Spleen (tissue), 11 donors: ENCODE results near the gene FCGR2B. TPM values are rescaled to one million over a fixed set of nuclear protein-coding genes. Genes with fewer than 3 reads are reported as not detected.
A peak's percentile ranks its signal among the peaks of the same experiment; 100 is the strongest.
"Not testable (repeated sequence)": the region's sequence is repeated elsewhere in the genome, so short reads cannot be mapped to it uniquely, and the experiment has no call there.

Experiments used
- DNase-seq: peaks from one replicate; pipeline ENCODE4 v3.0.0-alpha.2; 2020
- H3K27ac ChIP-seq, 8 donors: fragments of 200-600 bp; sonication (generic) in 7 of 8; 1 replicate in 4 of 8; 2 replicates in 4 of 8; pipeline versions ENCODE4 v1.5.0 to v1.8.0; 2016 to 2021; ENCODE audit warnings: inconsistent platforms in 4 of 8, mild to moderate bottlenecking in 4 of 8, moderate library complexity in 1 of 8
- H3K27me3 ChIP-seq, 7 donors: fragments of 200-600 bp; sonication (generic) in 6 of 7; replicated peaks in 1 of 7; 1 replicate in 4 of 7; 2 replicates in 3 of 7; pipeline versions ENCODE4 v1.5.0 to v1.8.0; 2016 to 2021; ENCODE audit warnings: inconsistent platforms in 3 of 7, mild to moderate bottlenecking in 1 of 7
- H3K36me3 ChIP-seq, 6 donors: fragments of 200-600 bp; sonication (generic) in 5 of 6; 1 replicate in 4 of 6; 2 replicates in 2 of 6; pipeline versions ENCODE4 v1.5.0 to v1.8.0; 2016 to 2021; ENCODE audit warnings: inconsistent platforms in 2 of 6
- H3K4me1 ChIP-seq, 6 donors: fragments of 200-600 bp; sonication (generic) in 5 of 6; 1 replicate in 3 of 6; 2 replicates in 3 of 6; pipeline versions ENCODE4 v1.5.0 to v1.8.0; 2016 to 2021; ENCODE audit warnings: inconsistent platforms in 3 of 6
- H3K4me3 ChIP-seq, 8 donors: fragments of 200-600 bp; sonication (generic) in 7 of 8; 1 replicate in 4 of 8; 2 replicates in 4 of 8; pipeline versions ENCODE4 v1.5.0 to v1.8.0; 2016 to 2021; ENCODE audit warnings: inconsistent platforms in 4 of 8, mild to moderate bottlenecking in 4 of 8, moderate library complexity in 2 of 8
- H3K9me3 ChIP-seq, 8 donors: fragments of 200-600 bp; sonication (generic) in 7 of 8; 1 replicate in 4 of 8; 2 replicates in 4 of 8; pipeline versions ENCODE4 v1.5.0 to v1.8.0; 2016 to 2021; ENCODE audit warnings: inconsistent platforms in 4 of 8
- CTCF ChIP-seq, 11 experiments: fragments of 200-600 bp in 7 of 11; fragments of 450-650 bp in 4 of 11; sonication (generic) in 4 of 11; IDR thresholded peaks in 8 of 11; conservative IDR thresholded peaks in 3 of 11; 1 replicate in 7 of 11; 2 replicates in 4 of 11; pipeline versions ENCODE4 v1.4.0 to v1.8.0; 2016 to 2021; ENCODE audit warnings: antibody characterized with exemption in 11 of 11, inconsistent platforms in 4 of 11, mild to moderate bottlenecking in 1 of 11
- POLR2A ChIP-seq, 3 donors: fragments of 450-650 bp; IDR thresholded peaks; one replicate each; pipeline ENCODE4 v1.5.1; 2017; ENCODE audit warnings: antibody characterized with exemption in 3 of 3, mild to moderate bottlenecking in 1 of 3
- POLR2AphosphoS5 ChIP-seq, 3 donors: sonication (generic); formaldehyde crosslinking; IDR thresholded peaks; one replicate each; pipeline ENCODE4 v1.5.1; 2017; ENCODE audit warnings: antibody characterized with exemption in 3 of 3
- WGBS, 5 donors: extraction: QIAGEN DNeasy Blood & Tissue Kit in 3 of 5; methylation state at CpG; one replicate each; pipeline versions ENCODE4 v1.1.5 to v1.1.7; 2013 to 2018; 5-methylcytosine and 5-hydroxymethylcytosine counted together
- intact Hi-C: fragments of 100-400 bp; cut with DNase I; formaldehyde crosslinking; loops from one replicate; pipeline ENCODE4 v1.15.0; 2023; ENCODE audit warnings: low total_unique reads
- polyA plus RNA-seq, 3 donors: library from polyadenylated mRNA; stranded (reverse); fragments of 200-250 nt; gene quantifications; one replicate each; pipeline ENCODE4 v1.2.1, GENCODE V29; 2013
- total RNA-seq, 7 donors: library from RNA; depleted of rRNA in 3 of 7; stranded (reverse); fragments of >200 nt in 3 of 7; fragmentation: NEBNext Ultra II Directional in 4 of 7; extraction: Animal tissue kit (Norgen Biotek cat#: 25700) in 4 of 7; gene quantifications; one replicate each; pipeline versions ENCODE4 v1.1.0 to v1.2.1, GENCODE V29; 2016 to 2021
- donor health status: healthy with polysubstance abuse.
- donor health status: DM: no; HTN: no; CAD: no; lungs with moderate emphysema.
- donor health status: DM: no; HTN: no; CAD: no.
- donor health status: Bipolar disorder and iron deficiency.
- donor health status: healthy.
- donor health status: DM: no; HTN: no; CAD: no.
- donor health status: DM: yes; HTN: yes; CAD: no.

The FCGR2B gene
- total and polyA plus RNA-seq, 10 donors: 29.7 to 66.7 (median 42.5) TPM

- H3K27me3 ChIP-seq, H3K36me3 ChIP-seq, intact Hi-C loops, H3K9me3 ChIP-seq, DNase-seq: not testable (repeated sequence)
- Histone ChIP-seq H3K4me1 (peaks cover 0 to 16% (median 1%) of the 10 kb centered on the region in 6 donors), H3K4me3 (peak overlapping the region in 1 of 8 donors; percentile 13), H3K27ac (peak overlapping the region in 2 of 8 donors; percentile 71 to 80)
- whole genome bisulfite sequencing, 5 donors: 81 to 100% (median 90%) methylated on average over 1 of the region's 2 CpGs
Observed at GRCh38 chr1:161630128-161630742, 32.7 kb upstream of the FCGR2B start.

- H3K36me3 ChIP-seq: no peaks in the 10 kb centered on the region
- 64 to 91% (median 72%) methylated on average over 4 of the region's 4 CpGs for WGBS, 5 donors
- peaks cover 0 to 12% (median under 1%) of the 10 kb centered on the region in 6 donors for H3K4me1 ChIP-seq
- peak within 1 kb of the TSS in 2 of 8 donors; percentile 13 to 32 for H3K4me3 ChIP-seq
- peak within 1 kb of the TSS in 5 of 8 donors; percentile 36 to 80 (median 64) for H3K27ac ChIP-seq
- peak; percentile 51 for DNase-seq
- intact Hi-C loops: no loop called here
- no peaks in the 10 kb centered on the region for H3K27me3 ChIP-seq
- TF ChIP-seq POLR2AphosphoS5 (IDR thresholded peaks at IDR 0.05) (no peak), CTCF (IDR thresholded peaks at IDR 0.05 in 8 of 11, conservative IDR thresholded peaks at IDR 0.05 in 3 of 11) (no peak), POLR2A (IDR thresholded peaks at IDR 0.05) (no peak)
- no peaks in the 10 kb centered on the region for H3K9me3 ChIP-seq
Observed at GRCh38 chr1:161631076-161631475, 31.9 kb upstream of the FCGR2B start, which contains the start of gene FCGR3B. TSS of gene FCGR3B (minus strand) at chr1:161631176. CDS start at chr1:161631094, 82 bp downstream.

- WGBS, 5 donors: 77 to 100% (median 79%) methylated on average over 1 to 2 of the region's 2 CpGs
- H3K9me3 ChIP-seq, H3K27me3 ChIP-seq, H3K4me3 ChIP-seq, H3K4me1 ChIP-seq, DNase-seq, intact Hi-C loops, H3K36me3 ChIP-seq: not testable (repeated sequence)
- peak overlapping the region in 4 of 8 donors; percentile 67 to 82 (median 74) for H3K27ac ChIP-seq
Observed at GRCh38 chr1:161634993-161635392, 27.9 kb upstream of the FCGR2B start.

- H3K27ac ChIP-seq: peak overlapping the region in 7 of 8 donors; percentile 44 to 82 (median 67)
- intact Hi-C loops: not testable (repeated sequence)
Observed at GRCh38 chr1:161636189-161636782, 26.7 kb upstream of the FCGR2B start.

GRCh38 chr1:161636976-161637375 lies 26.0 kb upstream of the FCGR2B start:
- H3K4me1 ChIP-seq, intact Hi-C loops, H3K4me3 ChIP-seq, H3K36me3 ChIP-seq, DNase-seq, H3K9me3 ChIP-seq, H3K27me3 ChIP-seq: not testable (repeated sequence)
- peak overlapping the region in 2 of 8 donors; percentile 32 to 82 for H3K27ac ChIP-seq
- 78 to 98% (median 96%) methylated on average over 3 of the region's 3 CpGs for WGBS, 5 donors

More at GRCh38 chr1:161636189-161636782, 26.7 kb upstream of the FCGR2B start:
- 25 to 63% (median 40%) methylated on average over 1 of the region's 1 CpG; no CpG with 5 or more reads in 2 of the 5 donors for WGBS, 5 donors
- H3K4me3 ChIP-seq, H3K27me3 ChIP-seq, H3K36me3 ChIP-seq, H3K4me1 ChIP-seq, H3K9me3 ChIP-seq, DNase-seq: not testable (repeated sequence)

- DNase-seq: not testable (repeated sequence)
Observed at GRCh38 chr1:161638251-161638993, 24.5 kb upstream of the FCGR2B start.

GRCh38 chr1:161639203-161639602 lies 23.7 kb upstream of the FCGR2B start:
- H3K9me3 ChIP-seq, intact Hi-C loops, H3K4me1 ChIP-seq, H3K27ac ChIP-seq, DNase-seq, H3K4me3 ChIP-seq, H3K27me3 ChIP-seq, H3K36me3 ChIP-seq: not testable (repeated sequence)
- WGBS, 5 donors: 80 to 100% (median 89%) methylated on average over 1 to 2 of the region's 2 CpGs

More at GRCh38 chr1:161638251-161638993, 24.5 kb upstream of the FCGR2B start:
- H3K27me3 ChIP-seq, H3K4me1 ChIP-seq, intact Hi-C loops, H3K27ac ChIP-seq, H3K36me3 ChIP-seq, H3K9me3 ChIP-seq, H3K4me3 ChIP-seq: not testable (repeated sequence)
- WGBS, 5 donors: 53 to 96% (median 79%) methylated on average over 1 to 6 of the region's 6 CpGs
